GM19324 (cell line): Measurements from ENCODE around the gene CGB1.
"Not testable (repeated sequence)": the region's sequence is repeated elsewhere in the genome, so short reads cannot be mapped to it uniquely, and the experiment has no call there.

Source experiments
- ATAC-seq: cut with Tn5 transposase; IDR thresholded peaks from one replicate; pipeline ENCODE4 v1.9.1; 2021; ENCODE audit warnings: mild to moderate bottlenecking, moderate library complexity; ENCODE audit not compliant: unreplicated experiment, low FRiP score

The CGB1 gene

DNA sequence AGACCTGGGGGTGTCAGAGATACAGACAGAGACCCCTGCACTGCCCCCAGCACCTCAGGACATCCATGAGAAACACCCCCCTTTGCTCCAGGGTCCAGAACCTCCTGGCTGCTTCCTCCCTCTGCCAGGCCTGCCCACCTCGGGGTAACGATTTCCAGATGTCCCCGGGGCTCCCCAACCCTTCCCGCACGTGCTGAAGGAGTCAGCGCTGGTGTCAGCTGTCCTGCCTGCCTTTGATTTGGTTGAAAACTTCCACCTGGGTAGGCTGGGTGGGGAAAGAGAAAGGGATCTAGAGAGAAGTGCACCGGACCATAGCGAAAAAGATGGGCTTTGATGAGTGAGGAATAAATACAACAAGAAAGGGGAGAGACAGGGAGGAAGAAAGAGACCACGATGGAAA, 22.4 kb upstream of the CGB1 start:
- no peak for ATAC-seq

DNA sequence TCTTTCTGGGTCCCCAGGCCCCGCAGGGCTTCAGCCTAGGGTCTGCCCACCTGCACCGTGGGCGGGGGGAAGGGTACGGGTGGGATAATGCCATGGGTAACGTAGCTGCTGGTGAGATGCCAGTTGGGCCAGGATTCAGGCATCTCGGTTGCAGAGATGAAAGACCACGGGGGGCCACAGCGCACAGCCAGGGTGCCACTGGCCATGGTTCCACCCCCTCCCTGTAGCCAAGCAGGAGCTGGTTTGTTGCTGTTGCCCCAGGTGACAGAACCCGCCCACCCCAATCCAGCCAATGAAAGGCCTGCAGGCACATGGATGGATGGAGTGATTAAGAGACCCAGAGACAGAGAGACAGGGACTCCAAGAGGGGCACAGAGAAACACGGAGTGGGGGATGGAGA, 21.9 kb upstream of the CGB1 start:
- no peak for ATAC-seq

DNA sequence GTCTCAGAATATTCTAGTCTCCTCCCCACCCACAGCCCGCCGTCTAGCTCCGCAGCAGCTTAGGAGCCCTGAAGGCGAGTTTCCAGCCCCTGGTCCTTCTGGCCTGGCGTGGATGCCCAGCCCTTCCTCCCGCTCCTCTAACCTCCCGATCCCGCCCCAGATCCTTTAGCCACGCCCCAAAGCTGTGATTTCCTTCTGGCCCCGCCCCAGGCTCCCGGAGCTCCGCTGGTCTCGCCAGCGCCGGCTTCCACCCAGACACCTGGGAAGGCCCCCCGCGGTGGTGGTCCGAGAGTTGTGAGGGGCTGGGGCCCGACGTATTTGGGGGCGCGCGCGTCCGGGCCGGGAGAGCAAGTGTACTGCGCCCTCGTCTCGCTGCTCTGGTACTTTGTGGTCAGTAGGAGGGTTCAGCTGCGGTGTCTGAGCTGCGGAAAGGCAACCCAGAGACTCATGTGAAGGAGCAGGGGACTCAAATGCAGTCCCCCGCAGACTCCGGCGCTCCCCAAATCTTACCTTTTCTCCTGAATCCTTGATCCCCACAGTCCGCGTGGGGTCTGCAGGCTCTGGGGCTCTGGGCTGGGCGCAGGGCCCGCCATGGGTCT, 21.0 kb upstream of the CGB1 start, which contains the start of gene CGB7:
TSS of gene CGB7 (minus strand) at position 114 of the 599 bp plus-strand sequence. CDS start 2,374 bp downstream, outside the sequence.
- no peak for ATAC-seq

DNA sequence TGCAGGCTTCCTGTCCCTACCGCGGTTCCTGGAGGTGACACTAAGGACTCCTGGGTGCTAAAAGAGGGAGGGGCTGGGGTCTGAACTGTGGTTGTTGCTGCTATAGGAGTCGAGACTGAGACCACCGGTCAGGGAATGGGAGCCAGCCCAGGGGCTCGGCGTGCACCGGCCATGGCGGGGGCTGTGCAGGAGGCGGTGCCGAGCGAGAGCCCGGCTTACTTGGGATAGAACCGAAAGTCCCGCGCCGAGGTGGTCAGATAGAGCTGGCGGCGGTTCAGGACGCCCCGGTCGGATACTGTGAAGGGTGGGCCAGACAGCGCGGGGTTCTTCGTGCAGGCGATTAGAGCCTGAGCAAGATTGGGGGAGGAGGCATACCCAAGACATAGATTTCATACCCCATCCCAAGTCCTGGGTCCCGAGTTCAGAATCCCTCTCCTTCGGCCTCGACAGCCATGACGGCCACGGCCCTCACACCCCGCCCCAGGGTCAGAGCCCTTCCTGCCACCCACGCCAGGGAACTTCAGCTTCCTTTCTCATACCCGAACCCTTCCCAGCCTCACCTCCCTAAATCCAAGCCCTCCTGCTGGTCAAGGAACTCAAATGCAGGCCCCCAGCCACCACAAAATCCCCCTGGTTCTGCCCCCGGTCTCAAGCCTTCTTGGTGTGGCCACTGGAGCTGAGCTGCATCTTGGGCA, 20.4 kb upstream of the CGB1 start:
- not testable (repeated sequence) for ATAC-seq

DNA sequence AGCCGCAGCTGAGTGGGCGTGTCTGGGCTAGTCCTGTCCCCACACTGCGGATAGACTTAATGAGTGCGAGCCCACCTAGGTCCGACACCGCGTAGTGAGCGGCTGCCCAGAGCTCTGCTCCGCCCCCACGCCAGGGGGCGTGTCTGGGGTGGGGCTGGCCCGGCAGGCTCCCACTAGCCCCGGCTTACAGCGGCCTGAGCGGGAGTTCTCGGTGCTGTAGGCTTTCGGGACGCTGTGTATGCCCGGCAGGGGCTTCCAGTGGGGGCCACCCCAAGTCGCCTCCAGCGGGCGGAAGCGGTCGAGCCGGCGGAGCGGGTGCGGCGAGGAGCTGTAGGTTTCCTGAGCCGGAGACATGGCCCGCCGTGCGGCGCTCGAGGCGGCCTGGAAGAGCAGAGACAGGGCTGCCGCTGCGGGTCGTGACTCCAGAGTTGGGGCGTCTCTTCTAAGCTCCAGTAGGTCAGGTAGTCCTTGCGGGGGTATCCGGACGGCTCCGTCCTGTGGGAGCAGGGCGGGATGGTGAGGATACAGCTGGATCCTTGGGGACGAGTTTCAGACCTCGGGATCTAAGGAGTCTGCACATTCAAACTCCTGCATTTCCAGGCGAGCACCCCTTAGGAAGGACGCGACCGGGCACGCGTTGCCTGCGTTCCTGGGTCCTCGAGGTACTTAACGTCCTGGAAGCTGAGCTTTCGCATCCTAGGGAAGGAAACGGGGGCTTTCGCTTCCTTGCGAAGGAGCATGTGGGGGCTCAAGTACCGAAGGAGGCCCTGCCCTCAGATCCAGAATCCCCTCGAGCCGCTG, 19.6 kb upstream of the CGB1 start:
- ATAC-seq: no peak

DNA sequence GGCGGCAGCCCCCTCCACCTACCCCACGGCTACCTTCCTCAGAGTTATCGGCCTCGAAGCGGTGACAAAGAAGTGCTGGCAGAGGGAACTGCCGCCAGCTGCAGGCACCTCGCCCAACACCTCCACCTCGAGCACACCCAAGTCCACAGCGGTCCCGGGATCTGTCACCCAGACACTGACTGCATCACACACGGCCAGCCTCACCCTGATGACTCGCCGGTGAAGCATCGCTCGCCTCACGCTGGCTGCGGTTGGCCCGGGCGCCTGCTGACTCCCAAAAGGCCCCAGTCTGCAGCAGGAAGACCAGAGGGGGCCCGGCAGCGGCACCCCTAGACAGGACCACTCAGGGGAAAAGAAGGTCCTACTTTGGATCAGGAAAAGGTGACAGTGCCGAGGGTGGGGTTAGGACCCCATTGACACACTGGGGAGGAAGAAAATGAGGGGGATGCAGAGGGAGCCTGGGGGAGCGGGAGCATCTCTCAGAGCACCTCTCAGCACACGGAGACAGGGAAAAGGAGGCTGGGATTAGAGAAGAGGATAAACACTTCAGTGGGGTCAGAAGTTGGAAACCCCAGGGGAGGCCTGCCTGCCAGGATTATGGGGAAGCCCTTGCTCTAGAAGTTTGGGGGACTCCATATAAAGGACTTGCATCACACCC, 13.8 kb upstream of the CGB1 start:
- not testable (repeated sequence) for ATAC-seq

DNA sequence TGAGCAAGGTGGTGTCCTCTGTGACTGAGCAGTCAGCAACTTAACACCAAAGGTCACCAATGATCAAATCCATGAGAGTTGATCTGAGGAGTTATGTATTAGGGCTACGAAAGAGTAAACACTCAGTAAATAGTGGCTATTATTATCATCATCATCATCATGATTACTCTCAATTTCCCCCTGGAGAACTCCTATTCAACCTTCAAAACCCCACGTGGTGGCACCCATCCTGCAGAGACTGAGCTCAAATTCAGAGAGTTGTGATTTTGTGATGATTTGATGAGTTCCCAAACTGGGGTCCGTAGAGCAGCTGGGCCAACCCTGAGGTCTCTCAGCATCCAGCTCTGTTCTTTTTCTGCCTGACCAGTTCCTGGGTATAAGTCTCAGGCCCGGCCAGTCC, 13.1 kb upstream of the CGB1 start:
- ATAC-seq: not testable (repeated sequence)

DNA sequence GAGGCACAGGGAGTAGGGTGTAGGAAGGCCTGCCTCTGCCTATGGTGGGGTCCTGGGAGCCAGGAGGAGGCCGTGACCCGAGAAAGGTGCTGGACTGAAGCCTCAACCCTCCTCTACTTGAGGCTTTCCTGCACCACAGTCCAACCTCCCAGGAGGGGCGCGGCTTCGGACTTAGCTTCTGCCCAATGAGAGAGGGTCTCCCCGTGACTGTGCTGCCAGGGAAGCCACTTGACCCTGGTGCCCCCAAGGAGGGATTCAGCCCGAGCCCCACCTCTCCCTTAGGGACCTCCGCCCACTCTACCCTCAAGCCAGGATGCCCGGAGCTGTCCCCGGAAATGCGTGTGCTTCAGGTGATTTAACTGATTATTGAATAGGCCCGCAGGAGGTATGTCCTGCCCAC, 12.3 kb upstream of the CGB1 start, which contains the start of gene CGB8:
TSS of gene CGB8 (minus strand) at position 101 of the 400 bp plus-strand sequence. CDS start 372 bp downstream, outside the sequence.
- ATAC-seq: not testable (repeated sequence)

DNA sequence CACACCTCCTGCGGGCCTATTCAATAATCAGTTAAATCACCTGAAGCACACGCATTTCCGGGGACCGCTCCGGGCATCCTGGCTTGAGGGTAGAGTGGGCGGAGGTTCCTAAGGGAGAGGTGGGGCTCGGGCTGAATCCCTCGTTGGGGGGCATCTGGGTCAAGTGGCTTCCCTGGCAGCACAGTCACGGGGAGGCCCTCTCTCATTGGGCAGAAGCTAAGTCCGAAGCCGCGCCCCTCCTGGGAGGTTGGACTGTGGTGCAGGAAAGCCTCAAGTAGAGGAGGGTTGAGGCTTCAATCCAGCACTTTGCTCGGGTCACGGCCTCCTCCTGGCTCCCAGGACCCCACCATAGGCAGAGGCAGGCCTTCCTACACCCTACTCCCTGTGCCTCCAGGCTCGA, 6.9 kb upstream of the CGB1 start, which contains the start of gene CGB5:
TSS of gene CGB5 (plus strand) at position 301 of the 400 bp plus-strand sequence. CDS start 362 bp downstream, outside the sequence.
- ATAC-seq: not testable (repeated sequence)

DNA sequence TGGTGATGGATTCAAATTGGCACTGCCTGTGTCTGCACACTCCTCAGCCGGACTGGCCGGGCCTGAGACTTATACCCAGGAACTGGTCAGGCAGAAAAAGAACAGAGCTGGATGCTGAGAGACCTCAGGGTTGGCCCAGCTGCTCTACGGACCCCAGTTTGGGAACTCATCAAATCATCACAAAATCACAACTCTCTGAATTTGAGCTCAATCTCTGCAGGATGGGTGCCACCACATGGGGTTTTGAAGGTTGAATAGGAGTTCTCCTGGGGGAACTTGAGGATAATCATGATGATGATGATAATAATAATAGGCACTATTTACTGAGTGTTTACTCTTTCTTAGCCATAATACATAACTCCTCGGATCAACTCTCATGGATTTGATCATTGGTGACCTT, 6.0 kb upstream of the CGB1 start:
- not testable (repeated sequence) for ATAC-seq

DNA sequence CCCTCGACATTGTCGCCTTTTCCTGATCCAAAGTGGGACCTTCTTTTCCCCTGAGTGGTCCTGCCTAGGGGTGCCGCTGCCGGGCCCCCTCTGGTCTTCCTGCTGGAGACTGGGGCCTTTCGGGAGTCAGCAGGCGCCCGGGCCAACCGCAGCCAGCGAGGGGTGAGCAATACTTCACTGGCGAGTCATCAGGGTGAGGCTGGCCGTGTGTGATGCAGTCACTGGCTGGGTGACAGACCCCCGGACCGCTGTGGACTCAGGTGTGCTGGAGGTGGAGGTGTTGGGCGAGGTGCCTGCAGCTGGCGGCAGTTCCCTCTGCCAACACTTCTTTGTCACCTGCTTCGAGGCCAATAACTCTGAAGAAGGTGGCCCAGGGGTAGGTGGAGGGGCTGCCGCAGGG, 5.5 kb upstream of the CGB1 start:
- ATAC-seq: no peak

DNA sequence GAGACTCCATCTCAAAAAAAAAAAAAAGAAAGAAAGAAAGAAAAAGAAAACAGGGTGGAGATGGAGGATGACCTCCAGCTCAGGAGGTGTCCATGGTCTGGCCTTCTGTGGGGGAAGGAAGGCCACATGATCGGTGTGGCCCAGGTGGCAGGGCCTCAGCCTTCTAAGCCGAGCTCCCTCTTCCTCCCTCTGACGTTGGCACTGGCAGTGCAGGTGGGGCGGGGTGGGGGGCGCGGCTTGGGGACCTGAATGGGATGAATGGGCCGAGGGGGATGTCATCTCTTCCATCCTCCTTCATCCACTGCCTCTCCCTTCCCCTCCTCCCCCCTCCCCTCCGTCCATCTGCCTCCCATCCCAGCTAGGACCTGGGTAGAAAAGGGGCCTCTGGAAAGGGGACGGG, 3.0 kb upstream of the CGB1 start:
- not testable (repeated sequence) for ATAC-seq

DNA sequence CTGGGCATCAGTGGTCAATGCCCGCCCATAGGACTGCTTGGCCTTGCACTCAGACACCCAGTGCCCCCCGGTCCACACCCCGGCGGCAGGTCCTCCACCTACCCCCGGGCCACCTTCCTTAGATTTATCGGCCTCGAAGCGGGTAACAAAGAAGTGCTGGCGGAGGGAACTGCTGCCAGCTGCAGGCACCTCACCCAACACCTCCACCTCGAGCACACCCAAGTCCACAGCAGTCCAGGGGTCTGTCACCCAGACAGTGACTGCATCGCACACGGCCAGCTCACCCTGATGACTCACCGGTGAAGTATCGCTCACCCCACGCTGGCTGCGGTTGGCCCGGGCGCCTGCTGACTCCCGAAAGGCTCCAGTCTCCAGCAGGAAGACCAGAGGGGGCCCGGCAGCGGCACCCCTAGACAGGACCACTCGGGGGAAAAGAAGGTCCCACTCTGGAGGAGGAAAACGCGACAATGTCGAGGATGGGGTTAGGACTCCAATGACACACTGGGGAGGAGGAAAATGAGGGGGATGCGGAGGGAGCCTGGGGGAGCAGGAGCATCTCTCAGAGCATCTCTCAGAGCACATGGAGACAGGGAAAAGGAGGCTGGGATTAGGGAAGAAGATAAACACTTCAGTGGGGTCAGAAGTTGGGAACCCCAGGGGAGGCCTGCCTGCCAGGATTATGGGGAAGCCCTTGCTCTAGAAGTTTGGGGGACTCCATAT, 2.0 kb upstream of the CGB1 start:
- ATAC-seq: not testable (repeated sequence)

DNA sequence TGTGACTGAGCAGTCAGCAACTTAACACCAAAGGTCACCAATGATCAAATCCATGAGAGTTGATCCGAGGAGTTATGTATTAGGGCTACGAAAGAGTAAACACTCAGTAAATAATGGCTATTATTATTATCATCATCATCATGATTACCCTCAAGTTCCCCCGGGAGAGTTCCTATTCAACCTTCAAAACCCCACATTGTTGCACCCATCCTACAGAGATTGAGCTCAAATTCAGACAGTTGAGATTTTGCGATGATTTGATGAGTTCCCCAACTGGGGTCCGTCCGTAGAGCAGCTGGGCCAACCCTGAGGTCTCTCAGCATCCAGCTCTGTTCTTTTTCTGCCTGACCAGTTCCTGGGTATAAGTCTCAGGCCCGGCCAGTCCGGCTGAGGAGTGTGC, 1.4 kb upstream of the CGB1 start:
- ATAC-seq: not testable (repeated sequence)

DNA sequence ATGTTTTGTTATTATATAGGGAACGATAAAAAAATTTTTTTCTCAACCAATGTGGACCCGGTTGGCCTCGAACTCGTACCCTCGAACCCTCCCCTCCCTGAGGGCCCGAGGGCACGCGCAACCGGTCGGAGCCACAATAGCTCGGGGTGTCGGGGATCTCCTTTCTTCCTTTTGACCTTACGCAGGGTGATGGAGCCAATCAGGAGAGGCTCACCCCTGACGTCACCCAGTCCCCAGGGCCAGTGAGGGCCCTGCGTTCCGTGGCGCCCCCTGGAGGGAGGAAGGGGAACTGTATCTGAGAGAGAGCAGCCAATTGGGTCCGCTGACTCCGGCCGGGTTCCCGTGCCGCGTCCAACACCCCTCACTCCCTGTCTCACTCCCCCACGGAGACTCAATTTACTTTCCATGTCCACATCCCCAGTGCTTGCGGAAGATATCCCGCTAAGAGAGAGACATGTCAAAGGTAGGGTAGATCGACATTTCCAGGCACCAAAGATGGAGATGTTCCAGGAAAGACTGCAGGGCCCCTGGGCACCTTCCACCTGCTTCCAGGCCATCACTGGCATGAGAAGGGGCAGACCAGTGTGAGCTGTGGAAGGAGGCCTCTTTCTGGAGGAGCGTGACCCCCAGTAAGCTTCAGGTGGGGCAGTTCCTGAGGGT, 4.9 kb downstream of the CGB1 start, which contains the start of gene CGB2:
TSS of gene CGB2 (plus strand) at position 249 of the 660 bp plus-strand sequence. CDS start at position 455, 206 bp downstream.
- ATAC-seq: not testable (repeated sequence)

DNA sequence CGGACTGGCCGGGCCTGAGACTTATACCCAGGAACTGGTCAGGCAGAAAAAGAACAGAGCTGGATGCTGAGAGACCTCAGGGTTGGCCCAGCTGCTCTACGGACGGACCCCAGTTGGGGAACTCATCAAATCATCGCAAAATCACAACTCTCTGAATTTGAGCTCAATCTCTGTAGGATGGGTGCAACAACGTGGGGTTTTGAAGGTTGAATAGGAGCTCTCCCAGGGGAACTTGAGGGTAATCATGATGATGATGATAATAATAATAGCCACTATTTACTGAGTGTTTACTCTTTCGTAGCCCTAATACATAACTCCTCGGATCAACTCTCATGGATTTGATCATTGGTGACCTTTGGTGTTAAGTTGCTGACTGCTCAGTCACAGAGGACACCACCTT, 6.4 kb downstream of the CGB1 start:
- ATAC-seq: not testable (repeated sequence)

DNA sequence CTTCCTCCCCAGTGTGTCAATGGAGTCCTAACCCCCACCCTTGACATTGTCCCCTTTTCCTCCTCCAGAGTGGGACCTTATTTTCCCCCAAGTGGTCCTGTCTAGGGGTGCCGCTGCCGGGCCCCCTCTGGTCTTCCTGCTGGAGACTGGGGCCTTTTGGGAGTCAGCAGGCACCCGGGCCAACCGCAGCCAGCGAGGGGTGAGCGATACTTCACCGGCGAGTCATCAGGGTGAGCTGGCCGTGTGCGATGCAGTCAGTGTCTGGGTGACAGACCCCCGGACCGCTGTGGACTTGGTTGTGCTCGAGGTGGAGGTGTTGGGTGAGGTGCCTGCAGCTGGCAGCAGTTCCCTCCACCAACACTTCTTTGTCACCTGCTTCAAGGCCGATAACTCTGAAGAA, 6.9 kb downstream of the CGB1 start:
- not testable (repeated sequence) for ATAC-seq

DNA sequence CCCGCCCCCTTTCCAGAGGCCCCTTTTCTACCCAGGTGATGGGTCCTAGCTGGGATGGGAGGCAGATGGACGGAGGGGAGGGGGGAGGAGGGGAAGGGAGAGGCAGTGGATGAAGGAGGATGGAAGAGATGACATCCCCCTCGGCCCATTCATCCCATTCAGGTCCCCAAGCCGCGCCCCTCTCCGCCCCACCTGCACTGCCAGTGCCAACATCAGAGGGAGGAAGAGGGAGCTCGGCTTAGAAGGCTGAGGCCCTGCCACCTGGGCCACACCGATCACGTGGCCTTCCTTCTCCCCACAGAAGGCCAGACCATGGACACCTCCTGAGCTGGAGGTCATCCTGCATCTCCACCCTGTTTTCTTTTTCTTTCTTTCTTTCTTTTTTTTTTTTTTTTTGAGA, 8.0 kb downstream of the CGB1 start:
- not testable (repeated sequence) for ATAC-seq

DNA sequence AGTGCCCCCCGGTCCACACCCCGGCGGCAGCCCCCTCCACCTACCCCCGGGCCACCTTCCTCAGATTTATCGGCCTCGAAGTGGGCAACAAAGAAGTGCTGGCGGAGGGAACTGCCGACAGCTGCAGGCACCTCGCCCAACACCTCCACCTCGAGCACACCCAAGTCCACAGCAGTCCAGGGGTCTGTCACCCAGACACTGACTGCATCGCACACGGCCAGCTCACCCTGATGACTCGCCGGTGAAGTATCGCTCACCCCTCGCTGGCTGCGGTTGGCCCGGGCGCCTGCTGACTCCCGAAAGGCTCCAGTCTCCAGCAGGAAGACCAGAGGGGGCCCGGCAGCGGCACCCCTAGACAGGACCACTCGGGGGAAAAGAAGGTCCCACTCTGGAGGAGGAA, 11.1 kb downstream of the CGB1 start:
- ATAC-seq: not testable (repeated sequence)
